ENCODE measurements around the gene HEBP2. TPM values are rescaled to one million over a fixed set of nuclear protein-coding genes. Genes with fewer than 3 reads are reported as not detected.

HEBP2 gene
- total and polyA plus RNA-seq, 2 of the 13 experiments (the other 11 are each of a cell fraction or from before 2014, with no cell fraction given): 16.0 to 72.8 TPM

DNA sequence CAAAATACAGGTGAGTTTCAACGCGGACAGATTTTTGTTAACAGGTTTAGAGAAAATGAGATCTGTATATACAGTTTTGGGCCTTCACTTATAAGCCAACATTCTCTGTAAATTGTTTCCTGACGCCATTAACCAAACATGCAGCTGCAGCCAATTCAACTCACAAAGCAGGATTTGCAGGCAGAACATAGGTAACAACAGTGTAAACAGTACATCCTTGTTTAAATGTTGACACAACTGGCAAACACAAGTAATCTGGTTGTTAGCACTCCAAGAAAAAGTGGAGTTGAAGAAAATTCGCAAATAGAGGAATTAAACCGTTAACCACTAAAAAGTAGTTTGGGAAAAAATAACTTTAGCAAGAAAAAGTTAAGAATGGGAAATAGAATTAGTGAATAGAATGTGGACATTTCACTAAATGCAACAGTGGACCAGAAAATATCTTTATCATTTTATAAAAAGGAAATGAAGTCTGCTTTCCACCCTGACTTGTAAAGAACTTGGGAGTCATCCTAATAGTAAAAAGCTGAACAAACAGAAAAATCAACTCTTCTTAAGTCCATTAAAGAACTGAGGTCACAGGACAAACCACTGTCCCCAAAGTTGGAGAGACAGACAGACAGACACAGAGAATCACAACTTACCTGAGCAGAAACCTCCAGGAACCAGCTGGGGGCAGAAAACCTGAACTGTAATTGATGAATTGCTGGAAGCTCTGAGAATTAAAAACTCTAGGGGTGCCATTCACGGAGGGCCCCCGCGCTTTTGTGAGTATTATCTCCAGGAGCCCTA, 16.2 kb upstream of the HEBP2 start (continued):
- TF ChIP-seq, protein P1, sequence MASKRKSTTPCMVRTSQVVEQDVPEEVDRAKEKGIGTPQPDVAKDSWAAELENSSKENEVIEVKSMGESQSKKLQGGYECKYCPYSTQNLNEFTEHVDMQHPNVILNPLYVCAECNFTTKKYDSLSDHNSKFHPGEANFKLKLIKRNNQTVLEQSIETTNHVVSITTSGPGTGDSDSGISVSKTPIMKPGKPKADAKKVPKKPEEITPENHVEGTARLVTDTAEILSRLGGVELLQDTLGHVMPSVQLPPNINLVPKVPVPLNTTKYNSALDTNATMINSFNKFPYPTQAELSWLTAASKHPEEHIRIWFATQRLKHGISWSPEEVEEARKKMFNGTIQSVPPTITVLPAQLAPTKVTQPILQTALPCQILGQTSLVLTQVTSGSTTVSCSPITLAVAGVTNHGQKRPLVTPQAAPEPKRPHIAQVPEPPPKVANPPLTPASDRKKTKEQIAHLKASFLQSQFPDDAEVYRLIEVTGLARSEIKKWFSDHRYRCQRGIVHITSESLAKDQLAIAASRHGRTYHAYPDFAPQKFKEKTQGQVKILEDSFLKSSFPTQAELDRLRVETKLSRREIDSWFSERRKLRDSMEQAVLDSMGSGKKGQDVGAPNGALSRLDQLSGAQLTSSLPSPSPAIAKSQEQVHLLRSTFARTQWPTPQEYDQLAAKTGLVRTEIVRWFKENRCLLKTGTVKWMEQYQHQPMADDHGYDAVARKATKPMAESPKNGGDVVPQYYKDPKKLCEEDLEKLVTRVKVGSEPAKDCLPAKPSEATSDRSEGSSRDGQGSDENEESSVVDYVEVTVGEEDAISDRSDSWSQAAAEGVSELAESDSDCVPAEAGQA (IDR thresholded peaks at IDR 0.05; ENCODE audit: low read depth): no peak
- TF ChIP-seq, protein P1 (CRISPR knock-in tag; IDR thresholded peaks at IDR 0.05; ENCODE audit: borderline replicate concordance): no peak
- TF ChIP-seq ZNF670 (CRISPR knock-in tag; IDR thresholded peaks at IDR 0.05; ENCODE audit: borderline replicate concordance) (no peak), ZNF205 (CRISPR knock-in tag; IDR thresholded peaks at IDR 0.05) (peak; percentile 62; the same call in 1 of the 2 replicates), ZNF552 (CRISPR knock-in tag; IDR thresholded peaks at IDR 0.05; ENCODE audit: borderline replicate concordance) (no peak), MZF1 (CRISPR knock-in tag; IDR thresholded peaks at IDR 0.05; ENCODE audit: borderline replicate concordance) (no peak), RXRB (CRISPR knock-in tag; IDR thresholded peaks at IDR 0.05; ENCODE audit: borderline replicate concordance) (peak; percentile 41; the same call in 1 of the 2 replicates), ZNF224 (CRISPR knock-in tag; IDR thresholded peaks at IDR 0.05) (no peak), ZNF292 (CRISPR knock-in tag; IDR thresholded peaks at IDR 0.05; ENCODE audit: borderline replicate concordance, low read depth) (no peak), SRY (CRISPR knock-in tag; IDR thresholded peaks at IDR 0.05) (no peak), RFX3 (CRISPR knock-in tag; IDR thresholded peaks at IDR 0.05) (no peak), SIN3A (IDR thresholded peaks at IDR 0.05; ENCODE audit: borderline replicate concordance, low read depth, low read length) (no peak), ZMYM4 (CRISPR knock-in tag; IDR thresholded peaks at IDR 0.05) (no peak)
- TF ChIP-seq, protein P2, sequence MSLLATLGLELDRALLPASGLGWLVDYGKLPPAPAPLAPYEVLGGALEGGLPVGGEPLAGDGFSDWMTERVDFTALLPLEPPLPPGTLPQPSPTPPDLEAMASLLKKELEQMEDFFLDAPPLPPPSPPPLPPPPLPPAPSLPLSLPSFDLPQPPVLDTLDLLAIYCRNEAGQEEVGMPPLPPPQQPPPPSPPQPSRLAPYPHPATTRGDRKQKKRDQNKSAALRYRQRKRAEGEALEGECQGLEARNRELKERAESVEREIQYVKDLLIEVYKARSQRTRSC (CRISPR knock-in tag; IDR thresholded peaks at IDR 0.05; ENCODE audit: low read depth): no peak
- TF ChIP-seq, protein P3, sequence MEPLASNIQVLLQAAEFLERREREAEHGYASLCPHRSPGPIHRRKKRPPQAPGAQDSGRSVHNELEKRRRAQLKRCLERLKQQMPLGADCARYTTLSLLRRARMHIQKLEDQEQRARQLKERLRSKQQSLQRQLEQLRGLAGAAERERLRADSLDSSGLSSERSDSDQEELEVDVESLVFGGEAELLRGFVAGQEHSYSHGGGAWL (CRISPR knock-in tag; IDR thresholded peaks at IDR 0.05): no peak
- TF ChIP-seq, protein P4, sequence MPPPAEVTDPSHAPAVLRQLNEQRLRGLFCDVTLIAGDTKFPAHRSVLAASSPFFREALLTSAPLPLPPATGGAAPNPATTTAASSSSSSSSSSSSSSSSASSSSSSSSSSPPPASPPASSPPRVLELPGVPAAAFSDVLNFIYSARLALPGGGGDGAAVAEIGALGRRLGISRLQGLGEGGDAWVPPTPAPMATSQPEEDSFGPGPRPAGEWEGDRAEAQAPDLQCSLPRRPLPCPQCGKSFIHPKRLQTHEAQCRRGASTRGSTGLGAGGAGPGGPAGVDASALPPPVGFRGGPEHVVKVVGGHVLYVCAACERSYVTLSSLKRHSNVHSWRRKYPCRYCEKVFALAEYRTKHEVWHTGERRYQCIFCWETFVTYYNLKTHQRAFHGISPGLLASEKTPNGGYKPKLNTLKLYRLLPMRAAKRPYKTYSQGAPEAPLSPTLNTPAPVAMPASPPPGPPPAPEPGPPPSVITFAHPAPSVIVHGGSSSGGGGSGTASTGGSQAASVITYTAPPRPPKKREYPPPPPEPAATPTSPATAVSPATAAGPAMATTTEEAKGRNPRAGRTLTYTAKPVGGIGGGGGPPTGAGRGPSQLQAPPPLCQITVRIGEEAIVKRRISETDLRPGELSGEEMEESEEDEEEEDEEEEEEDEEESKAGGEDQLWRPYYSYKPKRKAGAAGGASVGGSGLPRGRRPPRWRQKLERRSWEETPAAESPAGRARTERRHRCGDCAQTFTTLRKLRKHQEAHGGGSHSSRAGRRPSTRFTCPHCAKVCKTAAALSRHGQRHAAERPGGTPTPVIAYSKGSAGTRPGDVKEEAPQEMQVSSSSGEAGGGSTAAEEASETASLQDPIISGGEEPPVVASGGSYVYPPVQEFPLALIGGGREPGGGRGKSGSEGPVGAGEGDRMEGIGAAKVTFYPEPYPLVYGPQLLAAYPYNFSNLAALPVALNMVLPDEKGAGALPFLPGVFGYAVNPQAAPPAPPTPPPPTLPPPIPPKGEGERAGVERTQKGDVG (CRISPR knock-in tag; IDR thresholded peaks at IDR 0.05; ENCODE audit: borderline replicate concordance): no peak
